Raji (cell line): ENCODE data around the gene LSG1.

Source experiments
- POLR2A ChIP-seq: IDR thresholded peaks from 2 replicates; pipeline ENCODE4 v1.6.1; 2011; ENCODE audit warnings: low read depth, low read length, control low read depth; ENCODE audit not compliant: insufficient read depth

Gene LSG1

DNA sequence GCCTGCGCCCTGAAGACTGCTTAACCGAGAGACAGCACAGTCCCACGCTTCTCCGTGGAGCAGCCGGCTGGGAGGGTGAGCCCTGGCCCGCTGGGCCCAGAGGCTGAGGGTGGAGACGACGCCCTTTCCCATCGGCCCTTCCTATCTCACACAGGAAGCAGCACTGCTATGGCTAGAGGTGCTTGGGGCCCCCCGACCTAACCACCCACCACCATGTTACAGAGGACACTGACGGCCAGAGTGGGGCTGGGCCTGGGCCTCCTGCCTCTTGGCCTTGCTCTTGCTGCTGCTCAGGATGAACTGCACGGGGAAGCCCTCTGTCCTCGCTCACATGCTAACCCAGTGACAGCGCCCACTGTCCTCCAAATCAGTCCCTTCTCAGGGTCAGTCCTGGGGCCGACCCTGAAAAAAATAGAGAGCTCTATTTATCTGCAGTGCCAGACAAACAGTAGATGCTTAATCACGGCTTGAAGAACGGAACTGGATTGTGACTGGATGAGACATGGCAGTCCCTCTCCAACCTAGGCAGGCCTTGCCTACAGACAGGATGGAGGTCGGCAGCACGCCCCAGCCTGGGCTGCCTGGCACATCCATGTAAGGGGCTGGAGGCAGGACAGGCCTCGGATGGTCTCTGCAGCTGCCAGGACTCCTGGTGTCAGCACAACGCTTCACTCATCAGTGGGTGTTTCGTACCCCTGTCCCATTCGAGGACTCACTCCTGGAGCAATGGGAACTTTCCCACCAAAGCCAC lies 53.0 kb downstream of the LSG1 start:
- TF ChIP-seq POLR2A: no peak

DNA sequence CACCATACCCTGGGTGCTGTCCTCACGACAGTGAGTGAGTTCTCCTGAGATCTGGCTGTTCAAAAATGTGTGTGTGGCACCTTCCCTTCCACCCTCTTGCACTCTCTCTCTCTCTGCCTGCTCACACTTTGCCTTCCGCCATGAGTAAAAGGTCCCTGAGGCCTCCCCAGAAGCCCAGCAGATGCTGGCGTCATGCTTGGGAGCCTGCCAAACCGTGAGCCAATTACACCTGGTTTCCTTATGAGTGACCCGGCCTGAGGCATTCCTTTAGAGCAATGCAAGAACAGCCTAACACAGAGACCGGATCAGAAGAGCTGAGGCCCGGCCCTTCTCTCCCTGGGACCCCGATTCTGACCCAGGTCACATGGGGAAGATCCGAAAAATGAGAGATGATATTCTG lies 54.2 kb downstream of the LSG1 start:
- TF ChIP-seq POLR2A: no peak

DNA sequence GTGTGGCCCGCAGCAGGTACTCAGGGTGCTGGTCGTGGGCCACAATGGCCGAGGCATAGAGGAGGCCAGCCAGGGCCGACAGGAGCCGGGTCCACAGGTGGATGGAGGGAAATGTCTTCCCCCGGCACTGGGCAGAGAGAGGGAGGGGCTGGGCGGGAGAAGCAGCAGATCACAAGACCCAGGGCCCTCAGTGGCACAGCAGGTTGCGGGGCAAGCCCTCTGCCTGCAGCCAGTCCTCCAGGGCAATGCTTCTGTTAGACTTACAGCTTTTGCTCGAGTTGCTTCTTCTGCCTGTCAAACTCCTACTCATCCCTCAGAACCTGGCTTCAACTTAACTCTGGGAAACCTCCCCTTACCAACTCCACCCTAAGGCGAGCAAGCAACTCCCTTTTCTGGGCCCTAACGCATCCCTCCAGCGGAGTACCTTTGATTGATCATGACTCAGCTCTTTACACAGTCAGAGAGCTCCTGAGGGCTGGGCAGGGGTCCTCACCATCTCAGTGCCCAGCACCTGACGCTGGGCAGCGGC lies 54.8 kb downstream of the LSG1 start:
- no peak for TF ChIP-seq POLR2A

DNA sequence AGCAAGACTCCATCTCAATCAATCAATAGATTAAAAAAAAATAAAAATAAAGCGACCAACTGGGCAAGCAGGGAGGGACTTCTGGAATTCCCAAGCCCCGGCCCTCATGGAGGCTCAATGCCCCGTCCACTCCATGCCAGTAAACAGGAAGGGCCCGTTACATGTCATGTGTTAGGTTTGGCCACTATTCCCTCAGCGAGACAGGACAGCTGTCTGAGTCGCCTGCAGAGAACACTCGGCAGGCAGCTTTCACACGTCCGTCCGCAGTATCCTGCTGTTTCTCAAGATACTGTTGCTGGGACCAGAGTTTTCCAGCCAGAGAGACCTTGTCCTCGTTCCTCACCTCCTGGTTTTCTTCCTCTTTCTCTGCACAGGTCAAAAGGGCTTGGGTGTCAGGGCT lies 56.8 kb downstream of the LSG1 start:
- TF ChIP-seq POLR2A: no peak

DNA sequence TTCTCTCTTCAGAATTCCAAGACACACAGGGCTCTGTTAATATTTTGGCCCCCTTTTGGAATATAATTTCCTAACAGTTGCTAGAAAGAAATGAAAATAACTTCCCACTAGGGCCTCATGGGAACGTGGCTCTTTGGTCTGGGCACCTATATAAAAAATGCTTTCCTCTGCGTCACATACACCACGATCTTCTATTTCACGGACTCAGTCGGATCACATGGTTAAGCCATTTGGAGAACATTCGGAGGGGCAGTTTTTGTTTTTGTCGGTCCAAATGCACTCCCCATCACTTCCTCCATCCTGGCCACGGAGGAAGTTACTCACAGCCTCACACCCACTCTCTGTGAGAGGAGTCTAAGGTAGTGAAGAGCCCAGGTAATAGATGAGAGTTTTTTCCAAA lies 59.8 kb downstream of the LSG1 start:
- TF ChIP-seq POLR2A: no peak

GRCh38 chr3:194610689-194611088 lies 61.3 kb downstream of the LSG1 start:
- TF ChIP-seq POLR2A: no peak

DNA sequence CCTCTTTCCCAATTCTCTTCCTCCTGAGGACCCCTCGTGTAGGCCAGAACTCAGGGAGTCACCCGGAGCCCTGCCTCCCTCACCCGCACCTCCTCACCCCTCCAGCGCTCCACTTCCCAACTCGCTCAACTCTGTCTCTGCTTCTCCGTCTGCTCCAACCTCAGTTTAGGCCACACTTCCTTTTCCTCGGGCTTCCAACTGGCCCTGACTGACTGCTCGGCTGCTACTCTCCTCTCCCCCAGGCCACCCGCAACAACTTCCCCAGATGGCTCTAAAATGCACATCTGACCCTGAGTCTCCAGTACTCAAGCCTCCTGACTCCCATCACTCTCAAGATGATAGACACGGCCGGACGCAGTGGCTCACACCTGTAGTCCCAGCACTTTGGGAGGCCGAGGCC lies 62.4 kb downstream of the LSG1 start:
- no peak for TF ChIP-seq POLR2A

GRCh38 chr3:194608981-194609380 lies 63.0 kb downstream of the LSG1 start:
- no peak for TF ChIP-seq POLR2A

- TF ChIP-seq POLR2A: no peak
Observed at GRCh38 chr3:194607592-194608389, 64.2 kb downstream of the LSG1 start.

- TF ChIP-seq POLR2A: no peak
Observed at GRCh38 chr3:194606941-194607340, 65.0 kb downstream of the LSG1 start.

DNA sequence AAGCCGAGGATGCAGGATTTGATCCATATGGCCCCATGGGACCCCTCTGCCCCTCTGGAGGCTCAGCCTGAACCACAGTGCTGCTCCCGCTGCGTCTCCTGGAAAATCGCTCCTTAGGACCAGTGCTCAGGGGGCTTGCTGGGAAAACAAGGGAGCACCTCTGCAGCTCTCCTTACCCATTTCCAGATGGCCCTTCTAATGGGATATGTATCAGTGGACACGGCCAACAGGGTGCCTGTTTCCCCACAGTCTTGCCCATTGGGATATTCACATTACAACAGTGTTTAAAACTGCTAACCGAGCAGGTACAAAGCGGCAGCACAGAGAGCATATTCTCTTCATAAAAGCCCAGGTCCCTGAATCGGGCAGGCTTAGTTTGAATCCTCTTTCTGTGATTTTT lies 65.8 kb downstream of the LSG1 start:
- TF ChIP-seq POLR2A: no peak

DNA sequence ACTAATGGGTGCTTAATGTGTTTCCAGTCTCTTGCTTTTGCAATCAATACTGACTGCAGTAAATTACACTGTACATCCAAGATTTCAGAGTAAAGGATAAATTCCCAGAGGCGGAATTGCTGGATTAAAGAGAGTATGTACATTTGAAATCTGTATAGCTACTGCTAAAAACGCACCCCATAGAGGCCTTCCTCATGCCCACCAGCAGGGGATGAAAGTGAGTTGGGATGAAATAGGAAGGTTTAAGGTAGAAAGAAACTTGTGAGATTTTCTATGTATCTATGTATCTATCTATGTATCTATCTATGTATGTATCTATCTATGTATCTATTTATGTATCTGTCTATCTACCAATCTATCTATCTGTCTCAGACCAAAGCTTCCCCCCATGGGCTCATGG lies 67.2 kb downstream of the LSG1 start:
- TF ChIP-seq POLR2A: no peak

GRCh38 chr3:194604126-194604525 lies 67.9 kb downstream of the LSG1 start:
- TF ChIP-seq POLR2A: no peak

GRCh38 chr3:194602669-194603171 lies 69.3 kb downstream of the LSG1 start:
- no peak for TF ChIP-seq POLR2A

DNA sequence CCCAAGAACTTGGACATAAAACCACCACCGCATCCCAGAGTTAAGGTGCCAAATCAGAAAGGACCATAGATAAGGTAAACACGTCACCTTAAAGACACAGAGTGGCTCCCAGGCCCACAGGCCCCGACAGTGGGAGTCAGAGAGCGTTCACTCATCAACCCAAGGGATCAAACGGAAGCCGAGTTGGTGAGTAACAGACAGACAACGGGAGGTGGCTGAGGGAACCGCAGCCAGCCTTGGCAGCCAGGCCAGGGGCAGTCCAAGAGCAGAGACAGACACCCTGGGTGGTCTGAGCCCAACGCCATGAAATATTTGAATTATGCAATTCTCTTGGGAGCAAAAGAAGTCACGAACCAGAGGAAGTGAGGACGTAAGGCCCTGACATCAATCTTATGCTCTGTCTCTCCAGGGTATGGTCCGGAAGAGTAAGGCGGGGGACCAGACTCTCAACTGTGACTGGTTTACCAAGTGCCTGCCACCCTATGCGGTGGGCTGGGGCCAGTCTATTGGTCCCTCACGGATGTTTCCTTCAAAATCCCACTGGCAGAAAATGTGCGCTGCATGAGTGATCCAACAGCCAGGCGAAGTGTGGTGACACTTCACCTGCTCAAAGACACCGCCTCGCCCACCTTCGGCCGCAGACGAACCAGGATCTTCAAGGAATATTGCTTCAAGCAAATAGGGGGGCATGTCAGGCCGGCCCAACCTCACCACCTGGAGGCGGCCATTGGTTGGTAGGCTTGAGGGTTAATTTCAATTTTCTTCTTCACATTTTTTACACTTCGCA lies 73.0 kb downstream of the LSG1 start:
- TF ChIP-seq POLR2A: no peak
